Loucy (cell line): ENCODE measurements around the gene WARS2.
"Not testable (repeated sequence)": the region's sequence is repeated elsewhere in the genome, so short reads cannot be mapped to it uniquely, and the experiment has no call there.

Source experiments
- H2AFZ ChIP-seq: fragments of 200-600 bp; sonication (generic); 2 replicates; pipeline ENCODE4 v1.6.0; 2016; ENCODE audit warnings: antibody characterized with exemption, mild to moderate bottlenecking, low read length, moderate library complexity
- H3F3A ChIP-seq: fragments of 200-600 bp; 2 replicates; pipeline ENCODE4 v1.6.0; 2016; ENCODE audit warnings: antibody characterized with exemption, low read depth, mild to moderate bottlenecking
- H3K27me3 ChIP-seq: fragments of 200-600 bp; sonication (generic); 2 replicates; pipeline ENCODE4 v1.6.1; 2014; ENCODE audit warnings: low read length, mild to moderate bottlenecking; ENCODE audit not compliant: insufficient read depth, poor library complexity, severe bottlenecking
- H3K36me3 ChIP-seq: fragments of 200-600 bp; sonication (generic); 2 replicates; pipeline ENCODE4 v1.6.1; 2016; ENCODE audit warnings: low read length; ENCODE audit not compliant: insufficient read depth
- H3K4me1 ChIP-seq: fragments of 200-600 bp; sonication (generic); 2 replicates; pipeline ENCODE4 v1.5.1; 2014; ENCODE audit warnings: low read length, mild to moderate bottlenecking; ENCODE audit not compliant: insufficient read depth, poor library complexity, severe bottlenecking
- H3K4me2 ChIP-seq: fragments of 200-600 bp; sonication (generic); 2 replicates; pipeline ENCODE4 v1.6.0; 2014; ENCODE audit warnings: antibody characterized with exemption, low read length, low read depth, mild to moderate bottlenecking; ENCODE audit not compliant: poor library complexity, severe bottlenecking
- H3K4me3 ChIP-seq: fragments of 200-600 bp; sonication (generic); 2 replicates; pipeline ENCODE4 v1.5.1; 2014; ENCODE audit warnings: low read length, mild to moderate bottlenecking, mixed read lengths; ENCODE audit not compliant: poor library complexity, severe bottlenecking
- H3K79me2 ChIP-seq: fragments of 200-600 bp; sonication (generic); 2 replicates; pipeline ENCODE4 v1.6.1; 2014; ENCODE audit warnings: low read length; ENCODE audit not compliant: insufficient read depth
- H3K9ac ChIP-seq: fragments of 200-600 bp; sonication (generic); 2 replicates; pipeline ENCODE4 v1.6.0; 2014; ENCODE audit warnings: mild to moderate bottlenecking, low read depth, low read length, moderate library complexity; ENCODE audit not compliant: poor library complexity, severe bottlenecking
- H3K9me2 ChIP-seq: fragments of 200-600 bp; sonication (generic); replicated peaks from 2 replicates; pipeline ENCODE4 v1.6.1; 2016; ENCODE audit warnings: low read depth, low read length, mixed read lengths
- H3K9me3 ChIP-seq: fragments of 200-600 bp; sonication (generic); 2 replicates; pipeline ENCODE4 v1.6.1; 2014; ENCODE audit warnings: mild to moderate bottlenecking, antibody characterized with exemption, low read length, low read depth; ENCODE audit not compliant: insufficient read depth
- H4K20me1 ChIP-seq: fragments of 200-600 bp; sonication (generic); 2 replicates; pipeline ENCODE4 v1.6.0; 2014; ENCODE audit warnings: antibody characterized with exemption, low read length, mild to moderate bottlenecking; ENCODE audit not compliant: insufficient read depth, poor library complexity, severe bottlenecking
- EZH2phosphoT487 ChIP-seq: fragments of 200-600 bp; IDR thresholded peaks from 2 replicates; pipeline ENCODE4 v1.6.1; 2018; ENCODE audit warnings: antibody characterized with exemption, mild to moderate bottlenecking, moderate library complexity, borderline replicate concordance
- TF ChIP-seq, protein P1 (sequence below): fragments of 200-600 bp; sonication (generic); conservative IDR thresholded peaks from 2 replicates; pipeline ENCODE4 v1.5.1; 2014; ENCODE audit warnings: mild to moderate bottlenecking, antibody characterized with exemption, low read length

Gene WARS2

DNA sequence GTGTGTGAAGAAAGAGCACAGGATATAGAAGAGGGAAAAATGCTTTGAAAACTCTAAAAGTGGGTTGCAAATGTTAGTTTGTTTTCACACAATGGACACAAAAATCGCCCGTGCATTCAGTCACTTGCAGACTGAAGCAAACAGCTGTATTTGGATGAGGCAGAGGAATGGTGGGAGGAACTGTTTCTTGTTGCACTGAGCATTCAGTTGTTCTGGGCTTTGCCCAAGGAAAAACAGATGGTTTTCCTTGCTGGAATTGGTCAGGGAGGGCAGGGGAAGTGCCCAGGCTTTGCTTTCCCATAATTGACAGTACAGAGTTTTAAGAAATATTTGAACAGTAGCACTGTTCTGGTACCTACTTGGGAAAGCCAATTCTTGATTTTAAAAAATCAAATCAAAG, 19.5 kb upstream of the WARS2 start:
- Histone ChIP-seq H3K79me2 (no peaks in the 10 kb centered on the region), H3K4me2 (no peak overlapping the region), H4K20me1 (no peaks in the 10 kb centered on the region), H3K9ac (no peak overlapping the region), H3K4me1 (no peaks in the 10 kb centered on the region), H3K9me2 (no peaks in the 10 kb centered on the region), H3F3A (no peaks in the 10 kb centered on the region), H3K27me3 (no peaks in the 10 kb centered on the region), H3K4me3 (no peak overlapping the region), H3K36me3 (peaks cover 8% of the 10 kb centered on the region; the same call in 1 of the 2 replicates), H2AFZ (no peak overlapping the region), H3K9me3 (no peaks in the 10 kb centered on the region)
- TF ChIP-seq EZH2phosphoT487: no peak
- TF ChIP-seq, protein P1, sequence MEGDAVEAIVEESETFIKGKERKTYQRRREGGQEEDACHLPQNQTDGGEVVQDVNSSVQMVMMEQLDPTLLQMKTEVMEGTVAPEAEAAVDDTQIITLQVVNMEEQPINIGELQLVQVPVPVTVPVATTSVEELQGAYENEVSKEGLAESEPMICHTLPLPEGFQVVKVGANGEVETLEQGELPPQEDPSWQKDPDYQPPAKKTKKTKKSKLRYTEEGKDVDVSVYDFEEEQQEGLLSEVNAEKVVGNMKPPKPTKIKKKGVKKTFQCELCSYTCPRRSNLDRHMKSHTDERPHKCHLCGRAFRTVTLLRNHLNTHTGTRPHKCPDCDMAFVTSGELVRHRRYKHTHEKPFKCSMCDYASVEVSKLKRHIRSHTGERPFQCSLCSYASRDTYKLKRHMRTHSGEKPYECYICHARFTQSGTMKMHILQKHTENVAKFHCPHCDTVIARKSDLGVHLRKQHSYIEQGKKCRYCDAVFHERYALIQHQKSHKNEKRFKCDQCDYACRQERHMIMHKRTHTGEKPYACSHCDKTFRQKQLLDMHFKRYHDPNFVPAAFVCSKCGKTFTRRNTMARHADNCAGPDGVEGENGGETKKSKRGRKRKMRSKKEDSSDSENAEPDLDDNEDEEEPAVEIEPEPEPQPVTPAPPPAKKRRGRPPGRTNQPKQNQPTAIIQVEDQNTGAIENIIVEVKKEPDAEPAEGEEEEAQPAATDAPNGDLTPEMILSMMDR: no peak

DNA sequence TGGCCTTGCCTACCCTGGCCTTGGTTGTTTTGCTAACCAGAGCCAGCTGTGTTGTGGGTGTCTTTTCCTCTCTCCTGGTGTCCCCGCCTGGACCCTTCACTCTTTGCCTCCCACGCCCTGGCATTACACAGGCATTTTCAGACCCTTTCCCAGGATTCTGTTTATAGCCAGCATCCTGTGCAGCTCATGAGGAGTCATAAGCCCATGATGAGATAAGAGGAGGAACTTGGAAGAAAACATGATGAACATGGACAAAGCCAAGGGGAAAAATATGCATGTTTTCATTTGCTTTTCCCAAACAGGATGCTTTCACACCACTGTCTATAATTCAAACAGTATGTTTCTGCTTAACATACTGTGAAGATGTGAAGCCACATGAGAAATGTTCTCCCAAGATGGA, 18.7 kb upstream of the WARS2 start:
- H3K4me2 ChIP-seq: no peak overlapping the region
- H3K79me2 ChIP-seq: no peaks in the 10 kb centered on the region
- H3K4me1 ChIP-seq: no peaks in the 10 kb centered on the region
- peaks cover 8% of the 10 kb centered on the region; the same call in 1 of the 2 replicates for H3K36me3 ChIP-seq
- no peak overlapping the region for H2AFZ ChIP-seq
- H3K9me3 ChIP-seq: no peaks in the 10 kb centered on the region
- H3F3A ChIP-seq: no peaks in the 10 kb centered on the region
- H3K9ac ChIP-seq: no peak overlapping the region
- no peak overlapping the region for H3K4me3 ChIP-seq
- no peak for TF ChIP-seq EZH2phosphoT487
- TF ChIP-seq, protein P1: no peak
- H3K27me3 ChIP-seq: no peaks in the 10 kb centered on the region
- no peaks in the 10 kb centered on the region for H4K20me1 ChIP-seq
- H3K9me2 ChIP-seq: no peaks in the 10 kb centered on the region

DNA sequence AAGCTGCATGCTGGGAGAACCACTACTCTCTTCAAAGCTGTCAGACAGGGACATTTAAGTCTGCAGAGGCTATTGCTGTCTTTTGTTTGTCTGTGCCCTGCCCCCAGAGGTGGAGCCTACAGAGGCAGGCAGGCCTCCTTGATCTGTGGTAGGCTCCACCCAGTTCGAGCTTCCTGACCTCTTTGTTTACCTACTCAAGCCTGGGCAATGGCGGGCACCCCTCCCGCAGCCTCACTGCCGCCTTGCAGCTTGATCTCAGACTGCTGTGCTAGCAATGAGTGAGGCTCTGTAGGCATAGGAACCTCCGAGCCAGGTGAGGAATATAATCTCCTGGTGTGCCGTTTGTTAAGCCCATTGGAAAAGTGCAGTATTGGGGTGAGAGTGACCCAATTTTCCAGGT, 16.3 kb upstream of the WARS2 start:
- not testable (repeated sequence) for H3K9me2 ChIP-seq, H3K9ac ChIP-seq, H3K4me3 ChIP-seq, H4K20me1 ChIP-seq, H3K36me3 ChIP-seq, H3K9me3 ChIP-seq, H2AFZ ChIP-seq, H3K4me1 ChIP-seq, H3K27me3 ChIP-seq, H3K79me2 ChIP-seq, H3K4me2 ChIP-seq, H3F3A ChIP-seq

DNA sequence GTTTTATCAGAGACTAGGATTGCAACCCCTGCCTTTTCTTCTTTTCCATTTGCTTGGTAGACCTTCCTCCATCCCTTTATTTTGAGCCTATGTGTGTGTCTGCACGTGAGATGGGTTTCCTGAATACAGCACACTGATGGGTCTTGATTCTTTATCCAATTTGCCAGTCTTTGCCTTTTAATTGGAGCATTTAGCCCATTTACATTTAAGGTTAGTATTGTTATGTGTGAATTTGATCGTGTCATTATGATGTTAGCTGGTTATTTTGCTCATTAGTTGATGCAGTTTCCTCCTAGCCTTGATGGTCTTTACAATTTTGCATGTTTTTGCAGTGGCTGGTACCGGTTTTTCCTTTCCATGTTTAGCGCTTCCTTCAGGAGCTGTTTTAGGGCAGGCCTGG, 14.6 kb upstream of the WARS2 start:
- not testable (repeated sequence) for H3K4me2 ChIP-seq, H4K20me1 ChIP-seq, H3F3A ChIP-seq, H3K36me3 ChIP-seq, H3K4me3 ChIP-seq, H3K4me1 ChIP-seq, H3K9me3 ChIP-seq, H3K9me2 ChIP-seq, H3K9ac ChIP-seq, H3K79me2 ChIP-seq, H3K27me3 ChIP-seq, H2AFZ ChIP-seq
